H1 (cell line): ENCODE data around the gene EHD2. TPM values are rescaled to one million over a fixed set of nuclear protein-coding genes. Genes with fewer than 3 reads are reported as not detected.
"Not testable (repeated sequence)": the region's sequence is repeated elsewhere in the genome, so short reads cannot be mapped to it uniquely, and the experiment has no call there.

Experiments used
- CTCF ChIA-PET: fragments of 300-600 bp; sonication (Branson Sonifier 250); formaldehyde crosslinking; loops from one replicate; lab custom pipeline; 2021; ENCODE audit not compliant: partially characterized antibody; lab: Charles Lee
- POLR2A ChIA-PET: fragments of 300-600 bp; sonication (Branson Sonifier 250); formaldehyde crosslinking; loops from one replicate; lab custom pipeline; 2021; ENCODE audit warnings: inconsistent platforms; ENCODE audit not compliant: partially characterized antibody; lab: Charles Lee
- DNase-seq, 2 experiments: peaks; one replicate each; pipeline versions ENCODE4 v3.0.0 to v3.0.0-alpha.2; 2010 to 2022; ENCODE audit warnings: low spot score in 2 of 2, low read depth in 1 of 2, mixed read lengths in 1 of 2
- FAIRE-seq: peaks from 2 replicates; lab custom pipeline; 2011; peaks lifted over from hg19 to GRCh38; lab: Jason Lieb, UNC
- H2AFZ ChIP-seq: 2 replicates; pipeline ENCODE4 v1.8.1; 2012; ENCODE audit warnings: low read length, inconsistent platforms
- H2AK5ac ChIP-seq: 2 replicates; pipeline ENCODE4 v1.6.1; 2013; ENCODE audit warnings: low read depth, low read length
- H2BK120ac ChIP-seq: replicated peaks from 2 replicates; pipeline ENCODE3; 2013; ENCODE audit warnings: low read depth, low read length, inconsistent platforms
- H2BK12ac ChIP-seq: 2 replicates; pipeline ENCODE4 v1.6.1; 2013; ENCODE audit warnings: low read depth, low read length
- H2BK15ac ChIP-seq: 2 replicates; pipeline ENCODE4 v1.6.1; 2013; ENCODE audit warnings: low read length
- H2BK20ac ChIP-seq: 2 replicates; pipeline ENCODE4 v1.6.1; 2013; ENCODE audit warnings: low read length
- H2BK5ac ChIP-seq: 2 replicates; pipeline ENCODE4 v1.6.1; 2013; ENCODE audit warnings: low read depth, low read length
- H3K14ac ChIP-seq: 2 replicates; pipeline ENCODE4 v1.6.1; 2013; ENCODE audit warnings: inconsistent platforms; ENCODE audit not compliant: insufficient read length
- H3K18ac ChIP-seq: 2 replicates; pipeline ENCODE4 v1.6.1; 2013; ENCODE audit warnings: low read length; ENCODE audit errors: extremely low read depth
- H3K23ac ChIP-seq: 2 replicates; pipeline ENCODE4 v1.6.1; 2013; ENCODE audit warnings: inconsistent platforms; ENCODE audit not compliant: insufficient read length
- H3K23me2 ChIP-seq: 2 replicates; pipeline ENCODE4 v1.6.1; 2013; ENCODE audit warnings: low read depth, low read length
- H3K27ac ChIP-seq: 2 replicates; pipeline ENCODE4 v1.6.1; 2011; ENCODE audit warnings: low read depth, low read length, inconsistent platforms
- H3K27me3 ChIP-seq, 4 experiments: replicated peaks in 1 of 4; 1 replicate in 1 of 4; 2 replicates in 3 of 4; pipeline versions ENCODE4 v1.6.1 to v1.8.1; 2011 to 2013; ENCODE audit warnings: low read length in 3 of 4, mild to moderate bottlenecking in 3 of 4, inconsistent platforms in 2 of 4, mixed read lengths in 2 of 4, moderate library complexity in 1 of 4; ENCODE audit not compliant: control insufficient read depth in 3 of 4, insufficient read depth in 3 of 4; ENCODE audit errors: extremely low read depth in 1 of 4
- H3K36me3 ChIP-seq, 4 experiments: 2 replicates each; pipeline versions ENCODE4 v1.6.1 to v1.8.1; 2011 to 2013; ENCODE audit warnings: mild to moderate bottlenecking in 4 of 4, low read length in 3 of 4, moderate library complexity in 2 of 4, control low read depth in 1 of 4, inconsistent platforms in 1 of 4; ENCODE audit not compliant: insufficient read depth in 4 of 4, control insufficient read depth in 2 of 4
- H3K4ac ChIP-seq: replicated peaks from 2 replicates; pipeline ENCODE3; 2013; ENCODE audit warnings: low read length, low read depth, mixed read lengths, inconsistent platforms; ENCODE audit not compliant: insufficient read length
- H3K4me1 ChIP-seq, 4 experiments: replicated peaks in 1 of 4; 1 replicate in 1 of 4; 2 replicates in 3 of 4; pipeline versions ENCODE4 v1.6.1 to v1.8.1; 2011 to 2013; ENCODE audit warnings: low read length in 3 of 4, inconsistent platforms in 2 of 4, mixed read lengths in 1 of 4; ENCODE audit not compliant: insufficient read depth in 4 of 4, control insufficient read depth in 3 of 4
- H3K4me2 ChIP-seq, 2 experiments: 2 replicates each; pipeline versions ENCODE4 v1.6.1 to v1.8.1; 2011 to 2013; ENCODE audit warnings: low read depth in 2 of 2, low read length in 2 of 2, control low read depth in 1 of 2, inconsistent platforms in 1 of 2, mild to moderate bottlenecking in 1 of 2; ENCODE audit not compliant: insufficient read depth in 1 of 2
- H3K4me3 ChIP-seq, 4 experiments: fragments of 200-600, 300-600 bp in 1 of 4; sonication (generic), shearing (Covaris generic), sonication (Bioruptor Twin) in 1 of 4; 2 replicates each; pipeline versions ENCODE4 v1.5.1 to v1.8.1; 2011 to 2016; ENCODE audit warnings: low read length in 4 of 4, low read depth in 3 of 4, control low read depth in 2 of 4, inconsistent platforms in 2 of 4, mild to moderate bottlenecking in 2 of 4, mixed read lengths in 1 of 4, moderate library complexity in 1 of 4; ENCODE audit not compliant: insufficient read depth in 2 of 4; ENCODE audit errors: extremely low read depth in 1 of 4
- H3K56ac ChIP-seq: replicated peaks from 2 replicates; pipeline ENCODE3; 2013; ENCODE audit warnings: low read depth, mild to moderate bottlenecking, mixed read lengths, low read length, inconsistent platforms; ENCODE audit not compliant: insufficient read length
- H3K79me1 ChIP-seq: 2 replicates; pipeline ENCODE4 v1.6.1; 2013; ENCODE audit warnings: low read depth, low read length, control low read depth
- H3K79me2 ChIP-seq, 2 experiments: 2 replicates each; pipeline versions ENCODE4 v1.6.1 to v1.8.1; 2012 to 2013; ENCODE audit warnings: low read length in 2 of 2, mild to moderate bottlenecking in 2 of 2, inconsistent platforms in 1 of 2; ENCODE audit not compliant: insufficient read depth in 2 of 2, control insufficient read depth in 1 of 2
- H3K9ac ChIP-seq, 4 experiments: replicated peaks in 1 of 4; 1 replicate in 1 of 4; 2 replicates in 3 of 4; pipeline versions ENCODE4 v1.6.1 to v1.8.1; 2011 to 2013; ENCODE audit warnings: low read depth in 3 of 4, low read length in 3 of 4, control low read depth in 2 of 4, mild to moderate bottlenecking in 2 of 4, moderate library complexity in 2 of 4, inconsistent platforms in 1 of 4; ENCODE audit errors: extremely low read depth in 1 of 4
- H3K9me3 ChIP-seq, 2 experiments: 2 replicates each; pipeline versions ENCODE4 v1.6.1 to v1.8.1; 2012 to 2013; ENCODE audit warnings: mild to moderate bottlenecking in 2 of 2, moderate library complexity in 2 of 2, control low read depth in 1 of 2, inconsistent platforms in 1 of 2, low read depth in 1 of 2, low read length in 1 of 2, mixed read lengths in 1 of 2; ENCODE audit not compliant: insufficient read depth in 2 of 2
- H4K20me1 ChIP-seq, 2 experiments: replicated peaks in 1 of 2; 2 replicates each; pipeline versions ENCODE3 to v1.8.1; 2011 to 2013; ENCODE audit warnings: inconsistent platforms in 2 of 2, low read length in 2 of 2, mild to moderate bottlenecking in 1 of 2; ENCODE audit not compliant: insufficient read depth in 2 of 2, control insufficient read depth in 1 of 2
- H4K5ac ChIP-seq: 2 replicates; pipeline ENCODE4 v1.6.1; 2013; ENCODE audit warnings: low read length, low read depth, mixed read lengths, inconsistent platforms; ENCODE audit not compliant: insufficient read length
- H4K8ac ChIP-seq: 2 replicates; pipeline ENCODE4 v1.8.0; 2013; ENCODE audit warnings: mild to moderate bottlenecking, moderate library complexity, low read length, inconsistent platforms; ENCODE audit not compliant: insufficient read depth; ENCODE audit errors: extremely low read depth
- H4K91ac ChIP-seq: replicated peaks from 2 replicates; pipeline ENCODE3; 2013; ENCODE audit warnings: low read length, mixed read lengths, inconsistent platforms; ENCODE audit not compliant: insufficient read length
- CBX5 ChIP-seq: fragments of 300-800, 300-1000 bp; sonication (generic); IDR thresholded peaks from 2 replicates; pipeline ENCODE4 v1.7.1; 2016; ENCODE audit warnings: antibody characterized with exemption, low read length, low read depth
- CHD2 ChIP-seq: IDR thresholded peaks from 2 replicates; pipeline ENCODE4 v1.6.1; 2012; ENCODE audit warnings: low read length, improper control_type of control experiment
- WGBS, 2 experiments: shearing (Covaris generic) in 1 of 2; methylation state at CpG; one replicate each; pipeline versions ENCODE4 v1.1.6 to v1.1.7; 2013 to 2015; ENCODE audit warnings: low lambda C conversion rate in 2 of 2, mixed read lengths in 2 of 2, inconsistent platforms in 1 of 2, low coverage in 1 of 2, missing lambda C conversion rate in 1 of 2; ENCODE audit not compliant: insufficient replicate concordance in 2 of 2, insufficient coverage in 1 of 2, insufficient read length in 1 of 2; ENCODE audit errors: extremely low coverage in 1 of 2, missing lambda C conversion rate in 1 of 2; 5-methylcytosine and 5-hydroxymethylcytosine counted together
- polyA plus RNA-seq, 7 experiments: library from polyadenylated mRNA; depleted of rRNA in 3 of 7; stranded (reverse) in 5 of 7; unstranded in 2 of 7; fragments of >200 nt in 5 of 7; fragments of 200-250 nt in 2 of 7; gene quantifications; 1 replicate in 5 of 7; 2 replicates in 1 of 7; 4 replicates in 1 of 7; pipeline versions ENCODE4 v1.2.1 to v1.2.3, GENCODE V29; 2011 to 2013; ENCODE audit warnings: missing spikeins in 2 of 7, mixed read lengths in 2 of 7
- total RNA-seq: library from RNA; stranded (reverse); fragmentation: NEBNext Ultra II Directional; extraction: Animal tissue kit (Norgen Biotek cat#: 25700); gene quantifications from 2 replicates; pipeline ENCODE4 v1.2.1, GENCODE V29; 2021

Gene EHD2
- total and polyA plus RNA-seq, 2 of the 8 experiments (the other 6 are each of a cell fraction or from before 2014, with no cell fraction given): 4.5 to 14.3 TPM

- TF ChIP-seq CBX5 (no peak), CHD2 (no peak)
Measured at GRCh38 chr19:47716270-47716937, 3.2 kb downstream of the EHD2 start (continued).

- H3K79me2 ChIP-seq: not testable (repeated sequence)
- POLR2A ChIA-PET: interaction anchor here (0.6 to 1.1 kb wide), 6 partner anchors 11 to 375 kb away, joined by 3 to 4 read pairs (median 3); no protein-coding TSS in a partner anchor
Measured at GRCh38 chr19:47718415-47719046, 5.3 kb downstream of the EHD2 start.

More at GRCh38 chr19:47718415-47719046, 5.3 kb downstream of the EHD2 start:
- H2AFZ ChIP-seq, H3K9ac ChIP-seq, FAIRE-seq, H3K23me2 ChIP-seq, H2BK120ac ChIP-seq, H3K79me1 ChIP-seq, H3K23ac ChIP-seq, DNase-seq, H2BK12ac ChIP-seq, H3K4ac ChIP-seq, H3K9me3 ChIP-seq, H3K27ac ChIP-seq, H3K56ac ChIP-seq, H3K4me3 ChIP-seq, H3K36me3 ChIP-seq, H2BK20ac ChIP-seq, H3K14ac ChIP-seq, H3K27me3 ChIP-seq, H3K4me1 ChIP-seq, H2AK5ac ChIP-seq, H4K20me1 ChIP-seq, H3K18ac ChIP-seq: not testable (repeated sequence)
- Histone ChIP-seq H4K91ac (peak overlapping the region; percentile 97), H3K4me2 (0 out of 4 replicates have a peak overlapping the region, but pooled peaks of 1 of the 2 experiments have one; percentile 11), H4K5ac (peak overlapping the region; percentile 30), H2BK5ac (0 out of 2 replicates have a peak overlapping the region, but pooled peaks have one; percentile 52), H4K8ac (0 out of 2 replicates have a peak overlapping the region, but pooled peaks have one; percentile 57), H2BK15ac (peak overlapping the region; percentile 72; the same call in 1 of the 2 replicates)
- CTCF ChIA-PET: interaction anchor here (1.0 to 24.9 kb wide), 5 partner anchors 10 to 279 kb away, joined by 3 to 436 read pairs (median 37); no protein-coding TSS in a partner anchor
- WGBS, 2 experiments: 87% methylated on average over 9 of the region's 11 CpGs; no CpG with 5 or more reads in 1 of the 2 experiments
